Measurements from ENCODE around the gene CDK10.

The CDK10 gene

GRCh38 chr16:89733792-89734191 is 47.3 kb downstream of the CDK10 start:
- TF ChIP-seq CTCF (conservative IDR thresholded peaks at IDR 0.05) (no peak), ZFX (IDR thresholded peaks at IDR 0.05) (no peak)
- H3K27ac ChIP-seq: no peak overlapping the region

DNA sequence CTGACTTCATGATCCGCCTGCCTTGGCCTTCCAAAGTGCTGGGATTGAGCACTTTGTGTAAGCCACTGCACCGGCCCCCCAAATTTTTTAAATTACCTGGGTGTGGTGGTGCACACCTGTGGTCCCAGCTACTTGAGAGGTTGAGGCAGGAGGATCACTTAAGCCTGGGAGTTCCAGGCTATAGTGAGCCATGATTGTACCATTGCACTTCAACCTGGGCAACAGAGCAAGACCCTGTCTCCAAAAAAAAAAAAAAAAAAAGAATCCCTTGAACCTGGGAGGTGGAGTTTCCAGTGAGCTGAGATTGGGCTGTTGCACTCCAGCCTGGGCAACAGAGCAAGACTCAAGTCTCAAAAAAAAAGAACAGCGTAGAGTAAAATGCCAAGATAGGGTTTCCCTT is 50.1 kb downstream of the CDK10 start:
- TF ChIP-seq CTCF (conservative IDR thresholded peaks at IDR 0.05) (no peak), ZFX (IDR thresholded peaks at IDR 0.05) (no peak)
- H3K27ac ChIP-seq: no peak overlapping the region

- TF ChIP-seq ZFX (IDR thresholded peaks at IDR 0.05): no peak
- TF ChIP-seq CTCF (conservative IDR thresholded peaks at IDR 0.05): no peak
- no peak overlapping the region for H3K27ac ChIP-seq
Observed at GRCh38 chr16:89737341-89738071, 51.0 kb downstream of the CDK10 start.

GRCh38 chr16:89738072-89738377 is 51.5 kb downstream of the CDK10 start:
- TF ChIP-seq CTCF (conservative IDR thresholded peaks at IDR 0.05) (no peak), ZFX (IDR thresholded peaks at IDR 0.05) (no peak)
- H3K27ac ChIP-seq: no peak overlapping the region

DNA sequence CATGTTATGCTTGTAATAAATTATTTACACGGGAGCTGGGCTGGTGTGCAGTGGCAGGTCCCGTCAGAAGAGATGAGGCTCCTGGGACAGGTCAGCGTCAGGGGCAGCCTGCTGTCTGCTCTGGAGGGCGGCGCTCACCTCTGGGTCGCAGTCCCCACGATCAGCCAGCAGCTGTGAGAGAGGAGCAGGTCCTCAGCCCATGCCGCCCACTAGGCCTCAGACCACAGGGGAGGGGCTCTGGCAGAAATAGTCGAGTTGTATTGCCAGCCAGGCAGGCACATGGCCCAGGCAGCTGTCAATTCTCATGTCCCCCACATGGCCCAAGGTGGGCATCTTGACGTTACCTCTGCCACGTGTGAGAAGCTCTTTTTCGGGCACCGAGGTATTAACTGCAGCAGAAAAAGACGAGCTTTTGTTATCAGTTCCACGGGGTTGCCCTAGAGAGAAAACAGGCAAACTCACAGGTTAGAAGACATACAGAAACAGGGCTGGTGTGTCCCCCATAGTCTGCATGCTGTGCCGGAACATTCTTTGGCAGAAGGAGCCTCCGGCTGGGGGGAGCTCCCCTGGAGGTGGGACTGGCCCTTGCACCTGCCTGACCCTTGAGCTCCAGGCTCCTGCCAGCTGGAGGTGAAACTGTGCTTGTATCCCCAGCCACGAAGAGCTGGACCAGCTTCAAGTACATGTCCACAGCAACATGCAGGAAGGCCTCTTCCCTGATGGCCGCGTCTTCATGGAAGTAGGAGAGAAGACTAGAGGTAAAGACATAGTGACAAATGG is 52.2 kb downstream of the CDK10 start:
- TF ChIP-seq ZFX (IDR thresholded peaks at IDR 0.05) (no peak), CTCF (conservative IDR thresholded peaks at IDR 0.05) (no peak)
- no peak overlapping the region for H3K27ac ChIP-seq

DNA sequence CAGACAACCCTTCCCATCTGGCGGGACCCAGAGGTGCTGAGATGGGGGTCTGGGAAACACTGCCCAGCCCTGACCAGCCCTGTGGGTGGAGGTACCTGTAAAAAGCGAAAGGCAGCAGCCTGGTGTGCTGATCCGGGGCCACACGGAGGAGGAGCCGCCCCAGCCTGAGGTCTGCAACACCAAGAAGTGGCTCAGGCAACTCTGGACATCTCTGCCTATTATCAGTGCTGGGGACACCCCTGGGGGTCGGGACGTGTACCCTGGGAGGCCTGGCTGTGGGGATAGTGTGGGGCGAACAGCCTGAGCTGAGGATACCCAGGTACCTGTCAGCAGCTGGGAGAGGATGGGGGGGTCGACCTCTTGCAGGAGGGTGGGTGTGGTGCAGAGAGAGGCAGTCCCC is 52.9 kb downstream of the CDK10 start:
- no peak overlapping the region for H3K27ac ChIP-seq
- TF ChIP-seq ZFX (IDR thresholded peaks at IDR 0.05) (no peak), CTCF (conservative IDR thresholded peaks at IDR 0.05) (no peak)

- TF ChIP-seq ZFX (IDR thresholded peaks at IDR 0.05) (no peak), CTCF (conservative IDR thresholded peaks at IDR 0.05) (no peak)
- H3K27ac ChIP-seq: no peak overlapping the region
Observed at GRCh38 chr16:89741342-89742014, 55.0 kb downstream of the CDK10 start.

Data from C4-2B (cell line).